Activated naive CD8-positive, alpha-beta T cell treated with anti-CD3 and anti-CD28 coated beads, Interleukin-2, amount 10 ng/mL, durations not matched to agents 7 days and 5 days (primary cell): ENCODE data around the gene ODAD2. TPM values are rescaled to one million over a fixed set of nuclear protein-coding genes. Genes with fewer than 3 reads are reported as not detected.

Experiments
- ATAC-seq: fragments of 150-1000 bp; cut with Tn5 transposase; one replicate; pipeline ENCODE4 v1.10.0; 2021; ENCODE audit warnings: low read depth, moderate library complexity
- POLR2A ChIA-PET: fragments of 350-600 bp; sonication (Branson Sonifier 250); formaldehyde crosslinking; loops from one replicate; lab custom pipeline; 2021; ENCODE audit warnings: antibody characterized with exemption; lab: Charles Lee
- DNase-seq: peaks from one replicate; pipeline ENCODE4 v3.0.0; 2021
- H3K27ac Mint-ChIP-seq: one replicate; pipeline ENCODE4 v1.8.0; 2022; ENCODE audit warnings: mild to moderate bottlenecking, mixed read lengths
- H3K27me3 Mint-ChIP-seq: one replicate; pipeline ENCODE4 v1.8.0; 2022; ENCODE audit warnings: mild to moderate bottlenecking, moderate library complexity, mixed read lengths
- H3K36me3 Mint-ChIP-seq: one replicate; pipeline ENCODE4 v1.8.0; 2021; ENCODE audit warnings: mild to moderate bottlenecking, mixed read lengths
- H3K4me1 Mint-ChIP-seq: one replicate; pipeline ENCODE4 v1.8.0; 2021; ENCODE audit warnings: mixed read lengths
- H3K4me3 Mint-ChIP-seq: one replicate; pipeline ENCODE4 v1.8.0; 2022; ENCODE audit warnings: mild to moderate bottlenecking, moderate library complexity, mixed read lengths
- H3K9me3 Mint-ChIP-seq: one replicate; pipeline ENCODE4 v1.8.0; 2021; ENCODE audit warnings: mixed read lengths
- total RNA-seq, 2 experiments: library from RNA; stranded (reverse); gene quantifications; one replicate each; pipeline ENCODE4 v1.2.3, GENCODE V29; 2021

Gene ODAD2
- total RNA-seq, 2 experiments from 2014 or later = not detected

- POLR2A ChIA-PET = no interaction called here
- DNase-seq = no peak
- no peaks in the 10 kb centered on the region for H3K36me3 Mint-ChIP-seq
- no peaks in the 10 kb centered on the region for H3K4me1 Mint-ChIP-seq
- no peak overlapping the region for H3K27ac Mint-ChIP-seq
- peaks cover 2% of the 10 kb centered on the region for H3K27me3 Mint-ChIP-seq
- no peak for ATAC-seq
- peaks cover 1% of the 10 kb centered on the region for H3K9me3 Mint-ChIP-seq
- H3K4me3 Mint-ChIP-seq = no peak overlapping the region
These were observed 120.6 kb downstream of the ODAD2 start for GRCh38 chr10:27878281-27878680.

DNA sequence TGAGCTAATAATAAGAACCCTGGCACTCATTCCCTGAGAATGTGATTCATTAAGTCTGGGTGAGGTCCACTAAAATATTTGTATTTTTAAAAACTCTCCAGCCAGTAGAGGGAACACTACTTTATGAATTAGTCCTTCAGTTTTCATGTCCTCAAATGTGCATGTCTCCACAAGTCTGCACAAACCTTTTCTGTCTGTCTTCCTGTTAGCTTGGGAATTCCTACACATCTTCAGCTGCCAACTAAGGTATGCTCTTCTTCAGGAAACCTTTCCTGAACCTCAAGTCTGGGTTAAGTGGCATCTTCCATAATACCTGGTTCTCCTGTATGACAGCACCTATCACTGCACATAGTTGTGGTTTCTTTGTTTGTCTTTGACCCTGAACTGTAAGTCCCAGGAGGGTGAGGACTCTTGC lies 133.7 kb downstream of the ODAD2 start:
- Mint-ChIP-seq H3K27ac (no peak overlapping the region), H3K4me1 (no peaks in the 10 kb centered on the region)
- POLR2A ChIA-PET = interaction anchor here (0.6 kb wide), 1 partner anchor 26 kb away, joined by 3 read pairs; no protein-coding TSS in a partner anchor

DNA sequence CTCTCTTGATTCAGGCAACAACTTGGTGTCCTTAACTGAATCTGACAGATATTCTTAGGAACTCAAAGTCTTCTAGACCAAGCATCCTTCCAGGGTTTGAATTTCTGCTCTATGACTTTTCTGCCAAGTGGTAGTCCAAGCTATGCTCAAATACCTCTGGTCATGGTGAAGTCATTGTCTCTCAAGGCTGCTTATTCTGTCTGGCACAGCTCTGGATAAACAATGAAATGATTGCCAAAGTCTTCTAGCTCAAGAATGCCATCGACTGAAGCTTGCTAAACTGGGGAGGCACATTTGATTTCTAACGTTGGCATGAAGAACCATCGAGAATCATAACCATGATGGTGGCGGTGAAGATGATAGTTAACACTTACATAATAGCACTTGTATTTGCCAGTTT lies 137.1 kb downstream of the ODAD2 start:
- H3K27me3 Mint-ChIP-seq = no peaks in the 10 kb centered on the region
- no peak overlapping the region for H3K27ac Mint-ChIP-seq
- H3K9me3 Mint-ChIP-seq = peaks cover under 1% of the 10 kb centered on the region
- DNase-seq (no peak), ATAC-seq (no peak)
- H3K4me3 Mint-ChIP-seq = no peak overlapping the region
- no peaks in the 10 kb centered on the region for H3K4me1 Mint-ChIP-seq
- POLR2A ChIA-PET = no interaction called here
- H3K36me3 Mint-ChIP-seq = no peaks in the 10 kb centered on the region

More for the DNA sequence above, 133.7 kb downstream of the ODAD2 start:
- Mint-ChIP-seq H3K9me3 (peaks cover 3% of the 10 kb centered on the region), H3K27me3 (no peaks in the 10 kb centered on the region), H3K4me3 (no peak overlapping the region), H3K36me3 (no peaks in the 10 kb centered on the region)
- ATAC-seq = no peak
- no peak for DNase-seq

DNA sequence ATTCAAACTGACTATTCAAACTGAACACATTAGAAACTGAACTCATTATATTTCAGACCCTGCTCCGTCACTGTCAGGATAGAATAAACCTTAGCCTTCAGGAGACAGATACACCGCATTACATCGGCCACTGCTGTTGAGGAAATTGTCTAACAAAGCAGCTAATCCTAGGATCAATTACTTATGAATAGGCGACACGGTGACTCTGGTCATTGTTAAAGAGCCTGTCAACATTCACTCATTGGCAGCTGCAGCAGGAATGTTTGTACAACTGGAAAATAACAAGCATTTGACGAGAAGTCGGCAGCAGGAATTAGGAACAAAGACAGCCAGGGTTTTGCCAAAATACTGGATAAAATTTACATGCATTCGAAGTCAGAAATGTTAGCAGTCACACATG lies 141.3 kb downstream of the ODAD2 start:
- no peak for ATAC-seq

GRCh38 chr10:27844223-27844622 lies 154.7 kb downstream of the ODAD2 start:
- Mint-ChIP-seq H3K9me3 (peaks cover 7% of the 10 kb centered on the region), H3K36me3 (no peaks in the 10 kb centered on the region), H3K4me1 (no peaks in the 10 kb centered on the region), H3K27ac (no peak overlapping the region), H3K4me3 (no peak overlapping the region), H3K27me3 (peaks cover 5% of the 10 kb centered on the region)
- DNase-seq (no peak), ATAC-seq (no peak)
- POLR2A ChIA-PET = no interaction called here

More for the DNA sequence above, 141.3 kb downstream of the ODAD2 start:
- H3K9me3 Mint-ChIP-seq = no peaks in the 10 kb centered on the region
- POLR2A ChIA-PET = no interaction called here
- no peaks in the 10 kb centered on the region for H3K4me1 Mint-ChIP-seq
- H3K4me3 Mint-ChIP-seq = no peak overlapping the region
- H3K27ac Mint-ChIP-seq = no peak overlapping the region
- H3K36me3 Mint-ChIP-seq = no peaks in the 10 kb centered on the region
- no peaks in the 10 kb centered on the region for H3K27me3 Mint-ChIP-seq
- DNase-seq = no peak

GRCh38 chr10:27838901-27839300 lies 160.0 kb downstream of the ODAD2 start:
- ATAC-seq (no peak), DNase-seq (no peak)
- H3K4me3 Mint-ChIP-seq = no peak overlapping the region
- POLR2A ChIA-PET = no interaction called here
- no peak overlapping the region for H3K27ac Mint-ChIP-seq
- no peaks in the 10 kb centered on the region for H3K4me1 Mint-ChIP-seq
- H3K36me3 Mint-ChIP-seq = no peaks in the 10 kb centered on the region
- peaks cover 6% of the 10 kb centered on the region for H3K27me3 Mint-ChIP-seq
- H3K9me3 Mint-ChIP-seq = no peaks in the 10 kb centered on the region

- no peaks in the 10 kb centered on the region for H3K9me3 Mint-ChIP-seq
- no peak for ATAC-seq
- POLR2A ChIA-PET = no interaction called here
- H3K27ac Mint-ChIP-seq = no peak overlapping the region
- H3K36me3 Mint-ChIP-seq = no peaks in the 10 kb centered on the region
- H3K4me3 Mint-ChIP-seq = no peak overlapping the region
- no peaks in the 10 kb centered on the region for H3K4me1 Mint-ChIP-seq
- peaks cover 6% of the 10 kb centered on the region for H3K27me3 Mint-ChIP-seq
- DNase-seq = no peak
These were observed 160.5 kb downstream of the ODAD2 start for GRCh38 chr10:27838361-27838760.

DNA sequence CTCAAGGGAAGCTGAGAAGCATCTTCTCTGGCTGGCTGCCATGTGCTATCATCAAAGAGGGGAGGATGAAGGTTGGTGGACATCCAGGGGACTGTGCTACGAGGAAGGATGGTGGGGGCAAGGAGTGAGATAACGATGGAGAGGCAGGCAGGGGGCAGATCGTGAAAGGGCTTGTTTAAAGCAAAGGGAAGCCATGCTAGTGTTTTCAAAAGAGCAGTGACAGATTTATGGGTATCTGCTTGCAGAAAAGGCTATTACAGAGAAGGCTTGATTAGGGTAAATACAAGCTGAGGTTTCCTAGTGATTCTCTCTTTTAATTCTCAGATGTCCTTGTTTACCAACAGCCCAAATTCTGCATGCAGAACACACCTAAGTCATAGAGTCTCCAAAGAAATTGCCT lies 164.4 kb downstream of the ODAD2 start:
- H3K9me3 Mint-ChIP-seq = no peaks in the 10 kb centered on the region
- ATAC-seq (no peak), DNase-seq (no peak)
- peaks cover 15% of the 10 kb centered on the region for H3K27me3 Mint-ChIP-seq
- H3K27ac Mint-ChIP-seq = no peak overlapping the region
- no peaks in the 10 kb centered on the region for H3K36me3 Mint-ChIP-seq
- H3K4me3 Mint-ChIP-seq = no peak overlapping the region
- H3K4me1 Mint-ChIP-seq = no peaks in the 10 kb centered on the region
- POLR2A ChIA-PET = no interaction called here

DNA sequence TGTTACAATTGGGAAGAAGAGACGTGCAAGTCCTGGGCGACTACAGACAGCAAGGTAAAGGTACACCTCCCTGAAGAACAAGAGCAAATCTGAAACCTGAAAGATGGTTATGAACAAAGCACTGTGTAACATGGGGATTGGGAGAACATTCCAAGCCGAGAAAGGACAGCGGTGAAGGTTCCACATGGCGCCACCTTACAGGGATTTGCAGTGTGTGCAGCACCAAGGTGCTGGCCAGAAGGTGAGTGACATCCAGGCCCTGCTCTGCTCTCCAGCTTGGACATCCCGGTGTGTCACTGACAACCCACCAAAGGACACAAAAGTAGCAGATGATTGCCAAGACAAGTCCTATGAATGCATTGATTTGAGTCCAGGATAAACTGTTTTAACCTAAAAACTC lies 165.1 kb downstream of the ODAD2 start:
- Mint-ChIP-seq H3K4me1 (no peaks in the 10 kb centered on the region), H3K4me3 (no peak overlapping the region), H3K27ac (no peak overlapping the region), H3K9me3 (no peaks in the 10 kb centered on the region), H3K36me3 (no peaks in the 10 kb centered on the region), H3K27me3 (peaks cover 13% of the 10 kb centered on the region)
- ATAC-seq (no peak), DNase-seq (no peak)
- POLR2A ChIA-PET = no interaction called here

DNA sequence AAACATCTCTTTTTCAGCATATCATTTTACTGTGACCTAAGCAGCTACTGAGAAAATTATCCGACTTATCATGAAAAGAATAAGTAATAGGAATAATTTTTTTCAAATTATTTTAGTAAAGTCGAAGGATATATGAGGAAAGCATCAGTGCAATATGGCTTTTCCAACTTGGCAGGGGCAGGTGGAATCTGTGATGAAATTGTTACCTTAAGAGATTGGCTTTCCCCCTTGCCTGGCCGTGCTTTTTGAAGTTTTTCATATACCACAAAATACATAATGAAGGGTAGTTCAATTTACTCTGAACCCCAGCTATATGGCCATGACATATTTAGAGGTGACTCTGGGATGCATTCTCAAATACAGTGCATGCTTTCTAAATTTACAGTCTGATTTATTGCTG lies 166.1 kb downstream of the ODAD2 start:
- Mint-ChIP-seq H3K4me3 (no peak overlapping the region), H3K36me3 (no peaks in the 10 kb centered on the region), H3K4me1 (no peaks in the 10 kb centered on the region), H3K27ac (no peak overlapping the region), H3K9me3 (no peaks in the 10 kb centered on the region), H3K27me3 (peaks cover 13% of the 10 kb centered on the region)
- POLR2A ChIA-PET = no interaction called here
- no peak for DNase-seq
- ATAC-seq = no peak

DNA sequence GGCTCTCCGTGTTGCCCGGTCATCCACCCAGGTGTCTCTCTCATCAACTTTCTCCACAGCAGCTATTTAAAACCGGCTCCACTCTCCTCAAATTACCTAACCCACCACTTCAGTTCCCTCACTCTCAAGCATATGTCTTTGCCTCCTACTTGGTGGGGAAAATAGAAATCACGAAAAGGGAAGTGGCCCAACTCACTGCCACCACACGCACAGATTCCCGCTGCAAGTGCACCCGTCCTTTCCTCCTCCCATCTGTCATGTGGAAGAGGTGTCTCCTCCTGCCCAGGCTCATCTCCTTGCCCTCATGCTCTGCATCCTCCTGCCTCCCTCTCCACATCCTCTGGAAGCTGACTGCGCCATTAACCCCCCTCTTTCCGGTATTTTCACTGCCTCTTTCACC lies 172.5 kb downstream of the ODAD2 start:
- no peak for ATAC-seq
- Mint-ChIP-seq H3K36me3 (no peaks in the 10 kb centered on the region), H3K4me3 (no peak overlapping the region), H3K27me3 (peaks cover 9% of the 10 kb centered on the region), H3K9me3 (no peaks in the 10 kb centered on the region), H3K4me1 (no peaks in the 10 kb centered on the region), H3K27ac (no peak overlapping the region)
- DNase-seq = no peak
- POLR2A ChIA-PET = no interaction called here

DNA sequence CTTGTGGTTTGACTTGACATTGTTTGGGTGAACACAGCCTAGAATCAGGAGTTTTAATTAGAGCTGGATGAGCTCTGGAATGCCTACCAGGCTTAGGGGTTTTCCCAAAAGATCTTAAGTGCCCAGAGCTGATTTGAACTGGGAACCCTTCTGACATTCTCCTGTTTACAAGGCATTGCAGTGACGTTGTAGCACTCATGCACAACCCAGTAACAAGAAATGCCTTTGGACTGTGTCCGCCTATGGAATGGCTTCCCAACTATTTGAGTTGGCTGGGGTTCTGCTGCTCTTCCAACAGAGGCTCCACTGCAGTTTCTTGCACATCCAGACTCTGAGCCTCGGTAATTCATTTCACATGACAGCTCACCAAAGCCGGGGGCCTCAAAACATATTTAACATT lies 176.6 kb downstream of the ODAD2 start:
- no peaks in the 10 kb centered on the region for H3K4me1 Mint-ChIP-seq
- no peaks in the 10 kb centered on the region for H3K36me3 Mint-ChIP-seq
- H3K27me3 Mint-ChIP-seq = no peaks in the 10 kb centered on the region
- no peak for DNase-seq
- no peaks in the 10 kb centered on the region for H3K9me3 Mint-ChIP-seq
- H3K27ac Mint-ChIP-seq = no peak overlapping the region
- POLR2A ChIA-PET = no interaction called here
- ATAC-seq = no peak
- no peak overlapping the region for H3K4me3 Mint-ChIP-seq

GRCh38 chr10:27820637-27821036 lies 178.2 kb downstream of the ODAD2 start:
- Mint-ChIP-seq H3K36me3 (no peaks in the 10 kb centered on the region), H3K4me1 (no peaks in the 10 kb centered on the region), H3K9me3 (no peaks in the 10 kb centered on the region), H3K27ac (no peak overlapping the region), H3K4me3 (no peak overlapping the region), H3K27me3 (no peaks in the 10 kb centered on the region)
- POLR2A ChIA-PET = interaction anchor here (0.6 kb wide), 2 partner anchors 21 to 30 kb away, joined by 3 read pairs; no protein-coding TSS in a partner anchor
- DNase-seq (no peak), ATAC-seq (no peak)

- Mint-ChIP-seq H3K4me1 (no peaks in the 10 kb centered on the region), H3K27me3 (no peaks in the 10 kb centered on the region), H3K4me3 (no peak overlapping the region), H3K27ac (no peak overlapping the region), H3K36me3 (no peaks in the 10 kb centered on the region), H3K9me3 (no peaks in the 10 kb centered on the region)
- POLR2A ChIA-PET = interaction anchor here (0.6 kb wide), 2 partner anchors 21 to 30 kb away, joined by 3 read pairs; no protein-coding TSS in a partner anchor
- no peak for DNase-seq
- ATAC-seq = no peak
These were observed 178.9 kb downstream of the ODAD2 start for GRCh38 chr10:27819781-27820531.
